Endometrium (tissue), 2 donors: Measurements from ENCODE around the gene RPH3AL.
"Not testable (repeated sequence)": the region's sequence is repeated elsewhere in the genome, so short reads cannot be mapped to it uniquely, and the experiment has no call there.

Source experiments
- FAIRE-seq: peaks from 2 replicates; lab custom pipeline; 2012; peaks lifted over from hg19 to GRCh38; lab: Jason Lieb, UNC
- donor health status: control.
- donor health status: control.

RPH3AL gene

GRCh38 chr17:200586-200985 lies 152.0 kb downstream of the RPH3AL start:
- FAIRE-seq = no peak

- no peak for FAIRE-seq
These were observed 152.6 kb downstream of the RPH3AL start for GRCh38 chr17:199806-200545.

- peak; percentile 80 for FAIRE-seq
These were observed 153.4 kb downstream of the RPH3AL start for GRCh38 chr17:199191-199604.

GRCh38 chr17:198225-198624 lies 154.4 kb downstream of the RPH3AL start:
- not testable (repeated sequence) for FAIRE-seq

GRCh38 chr17:197352-197751 lies 155.3 kb downstream of the RPH3AL start:
- no peak for FAIRE-seq

- FAIRE-seq = no peak
These were observed 157.6 kb downstream of the RPH3AL start for GRCh38 chr17:194828-195602.

GRCh38 chr17:193841-194806 lies 158.5 kb downstream of the RPH3AL start:
- no peak for FAIRE-seq

GRCh38 chr17:193426-193810 lies 159.2 kb downstream of the RPH3AL start:
- no peak for FAIRE-seq

GRCh38 chr17:192666-193425 lies 159.8 kb downstream of the RPH3AL start:
- FAIRE-seq = no peak

GRCh38 chr17:189444-189843 lies 163.2 kb downstream of the RPH3AL start:
- FAIRE-seq = no peak

- FAIRE-seq = no peak
These were observed 165.5 kb downstream of the RPH3AL start for GRCh38 chr17:187130-187529.

GRCh38 chr17:185445-186138 lies 167.0 kb downstream of the RPH3AL start:
- no peak for FAIRE-seq

- no peak for FAIRE-seq
These were observed 169.6 kb downstream of the RPH3AL start for GRCh38 chr17:183021-183420.

- FAIRE-seq = no peak
These were observed 170.4 kb downstream of the RPH3AL start for GRCh38 chr17:182050-182751.

GRCh38 chr17:181245-182049 lies 171.2 kb downstream of the RPH3AL start, which contains the start of gene DOC2B:
Gene DOC2B (minus strand): TSS chr17:181650. CDS start chr17:181479, 171 bp downstream.
- no peak for FAIRE-seq

GRCh38 chr17:180381-181244 lies 172.0 kb downstream of the RPH3AL start:
- FAIRE-seq = no peak

GRCh38 chr17:179781-180380 lies 172.7 kb downstream of the RPH3AL start:
- FAIRE-seq = no peak

- FAIRE-seq = no peak
These were observed 173.6 kb downstream of the RPH3AL start for GRCh38 chr17:179066-179432.
